Kidney (tissue), 14 donors: ENCODE data around the gene LGALS7B. TPM values are rescaled to one million over a fixed set of nuclear protein-coding genes. Genes with fewer than 3 reads are reported as not detected.
"Not testable (repeated sequence)": the region's sequence is repeated elsewhere in the genome, so short reads cannot be mapped to it uniquely, and the experiment has no call there.

Experiments used
- DNase-seq, 5 donors: peaks; one replicate each; pipeline ENCODE4 v3.0.0-alpha.2; 2013 to 2020
- FAIRE-seq: peaks from 2 replicates; lab custom pipeline; 2012; peaks lifted over from hg19 to GRCh38; lab: Jason Lieb, UNC
- H3K27ac ChIP-seq, 2 donors: one replicate each; pipeline ENCODE4 v1.7.0; 2013; ENCODE audit warnings: low read depth in 2 of 2, low read length in 2 of 2, inconsistent platforms in 1 of 2
- H3K27me3 ChIP-seq: one replicate; pipeline ENCODE4 v1.7.1; 2013; ENCODE audit warnings: low read length, inconsistent platforms; ENCODE audit not compliant: control insufficient read depth, insufficient read depth
- H3K36me3 ChIP-seq, 3 donors: one replicate each; pipeline versions ENCODE4 v1.7.0 to v1.7.1; 2013; ENCODE audit warnings: low read length in 3 of 3, control low read depth in 1 of 3, inconsistent platforms in 1 of 3; ENCODE audit not compliant: insufficient read depth in 3 of 3, control insufficient read depth in 2 of 3
- H3K4me1 ChIP-seq, 3 donors: one replicate each; pipeline versions ENCODE4 v1.7.0 to v1.7.1; 2013; ENCODE audit warnings: low read length in 3 of 3, inconsistent platforms in 1 of 3, low read depth in 1 of 3; ENCODE audit not compliant: control insufficient read depth in 2 of 3, insufficient read depth in 2 of 3
- H3K4me3 ChIP-seq, 3 donors: one replicate each; pipeline versions ENCODE4 v1.7.0 to v1.8.1; 2013; ENCODE audit warnings: low read length in 3 of 3, control low read depth in 1 of 3, inconsistent platforms in 1 of 3
- H3K9ac ChIP-seq, 3 donors: one replicate each; pipeline versions ENCODE4 v1.7.0 to v1.7.1; 2013; ENCODE audit warnings: low read length in 3 of 3, control low read depth in 1 of 3, inconsistent platforms in 1 of 3
- H3K9me3 ChIP-seq, 3 donors: one replicate each; pipeline versions ENCODE4 v1.7.0 to v1.7.1; 2013; ENCODE audit warnings: low read length in 3 of 3, control low read depth in 1 of 3, inconsistent platforms in 1 of 3; ENCODE audit not compliant: control insufficient read depth in 2 of 3, insufficient read depth in 1 of 3
- intact Hi-C: fragments of 100-400 bp; cut with DNase I; formaldehyde crosslinking; loops from one replicate; pipeline ENCODE4 v1.11.1; 2022
- polyA plus RNA-seq: library from polyadenylated mRNA; stranded (reverse); fragments of 350-450 nt; fragmentation: Illumina TruSeq; extraction: RNeasy Lipid Tissue Mini Kit (QIAGEN cat#74804); gene quantifications from one replicate; pipeline ENCODE4 v1.2.3, GENCODE V29; 2014; ENCODE audit warnings: low read depth, low replicate concordance; ENCODE audit not compliant: insufficient read depth
- total RNA-seq: library from RNA; stranded (reverse); fragmentation: NEBNext Ultra II Directional; extraction: Animal tissue kit (Norgen Biotek cat#: 25700); gene quantifications from one replicate; pipeline ENCODE4 v1.2.1, GENCODE V29; 2021
- TF ChIP-seq, protein P1 (sequence below): IDR thresholded peaks from 3 replicates; pipeline ENCODE4 v1.5.1; 2012; ENCODE audit warnings: mild to moderate bottlenecking, moderate library complexity, borderline replicate concordance; ENCODE audit not compliant: insufficient read depth; ENCODE audit errors: extremely low read depth
- donor health status: control.
- donor health status: control.
- donor health status: control.
- donor health status: control.
- donor health status: control.
- donor health status: DM: yes; HTN: yes; CAD: no.
- donor health status: Normal renal cell carcinoma (clear cell type).

The LGALS7B gene
- total and polyA plus RNA-seq, 2 donors from 2014 or later: 3.7 TPM; not detected in 1

DNA sequence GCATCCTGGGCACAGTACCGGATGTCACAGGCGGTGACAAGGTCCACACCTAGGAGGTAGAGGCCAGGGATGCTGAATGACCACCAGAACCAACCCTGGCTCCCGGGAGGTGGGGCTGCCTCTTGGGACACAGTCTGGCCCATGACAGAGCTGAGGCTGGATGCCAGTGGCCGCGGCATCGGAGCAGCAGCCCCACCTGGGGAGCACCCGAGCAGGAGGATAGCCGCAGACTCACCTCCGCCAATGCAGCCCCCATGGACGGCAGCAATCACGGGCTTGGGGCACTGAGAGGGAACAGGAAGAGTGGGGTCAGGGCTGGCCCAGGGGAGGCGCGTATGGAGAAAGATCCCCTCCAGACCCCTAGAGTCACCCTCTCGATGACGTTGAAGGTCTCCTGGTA is 28.1 kb downstream of the LGALS7B start:
- intact Hi-C loops: no loop called here
- no peak overlapping the region for H3K4me3 ChIP-seq
- no peak overlapping the region for H3K27ac ChIP-seq
- DNase-seq (peak in 1 of 5 donors; percentile 61), FAIRE-seq (no peak)
- no peaks in the 10 kb centered on the region for H3K27me3 ChIP-seq
- peaks cover 0 to 17% (median 15%) of the 10 kb centered on the region in 3 donors for H3K36me3 ChIP-seq
- H3K9me3 ChIP-seq: no peaks in the 10 kb centered on the region
- TF ChIP-seq, protein P1, sequence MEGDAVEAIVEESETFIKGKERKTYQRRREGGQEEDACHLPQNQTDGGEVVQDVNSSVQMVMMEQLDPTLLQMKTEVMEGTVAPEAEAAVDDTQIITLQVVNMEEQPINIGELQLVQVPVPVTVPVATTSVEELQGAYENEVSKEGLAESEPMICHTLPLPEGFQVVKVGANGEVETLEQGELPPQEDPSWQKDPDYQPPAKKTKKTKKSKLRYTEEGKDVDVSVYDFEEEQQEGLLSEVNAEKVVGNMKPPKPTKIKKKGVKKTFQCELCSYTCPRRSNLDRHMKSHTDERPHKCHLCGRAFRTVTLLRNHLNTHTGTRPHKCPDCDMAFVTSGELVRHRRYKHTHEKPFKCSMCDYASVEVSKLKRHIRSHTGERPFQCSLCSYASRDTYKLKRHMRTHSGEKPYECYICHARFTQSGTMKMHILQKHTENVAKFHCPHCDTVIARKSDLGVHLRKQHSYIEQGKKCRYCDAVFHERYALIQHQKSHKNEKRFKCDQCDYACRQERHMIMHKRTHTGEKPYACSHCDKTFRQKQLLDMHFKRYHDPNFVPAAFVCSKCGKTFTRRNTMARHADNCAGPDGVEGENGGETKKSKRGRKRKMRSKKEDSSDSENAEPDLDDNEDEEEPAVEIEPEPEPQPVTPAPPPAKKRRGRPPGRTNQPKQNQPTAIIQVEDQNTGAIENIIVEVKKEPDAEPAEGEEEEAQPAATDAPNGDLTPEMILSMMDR: no peak
- no peak overlapping the region for H3K9ac ChIP-seq
- peaks cover 0 to 6% (median 4%) of the 10 kb centered on the region in 3 donors for H3K4me1 ChIP-seq

DNA sequence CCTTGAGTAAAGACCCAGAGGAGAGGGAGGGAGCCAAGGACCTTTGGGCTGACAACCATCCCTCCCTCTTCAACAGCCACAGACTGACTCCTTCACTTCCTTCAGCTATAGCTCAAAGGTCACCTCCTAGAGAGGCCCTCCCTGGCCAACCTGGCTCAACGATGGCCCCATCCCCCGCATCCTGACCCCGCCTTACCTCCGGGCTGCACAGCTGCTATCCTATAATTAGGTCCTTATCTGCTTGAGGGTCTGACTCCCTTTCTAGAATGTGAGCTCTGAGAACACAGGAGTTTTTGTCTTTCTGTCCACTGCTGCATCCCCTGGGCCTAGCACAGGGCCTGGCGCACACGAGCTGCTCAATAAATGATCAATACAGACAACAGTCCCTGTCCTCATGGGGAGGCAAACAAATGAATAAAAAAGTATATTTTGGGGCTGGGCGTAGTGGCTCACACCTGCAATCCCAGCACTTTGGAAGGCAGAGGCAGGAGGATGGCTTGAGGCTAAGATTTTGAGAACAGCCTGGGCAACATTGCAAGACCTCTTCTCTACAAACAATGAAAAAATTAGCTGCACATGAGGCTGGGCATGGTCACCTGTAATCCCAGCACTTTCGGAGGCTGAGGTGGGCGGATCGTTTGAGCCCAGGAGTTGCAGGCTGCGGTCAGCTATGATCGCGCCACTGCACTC is 30.4 kb downstream of the LGALS7B start:
- Histone ChIP-seq H3K36me3 (peaks cover 0 to 20% (median 15%) of the 10 kb centered on the region in 3 donors), H3K9me3 (no peaks in the 10 kb centered on the region), H3K4me1 (peaks cover 0 to 6% (median 4%) of the 10 kb centered on the region in 3 donors), H3K27ac (peak overlapping the region in 1 of 2 donors; percentile 1), H3K4me3 (no peak overlapping the region), H3K27me3 (no peaks in the 10 kb centered on the region), H3K9ac (no peak overlapping the region)
- peak in 4 of 5 donors; percentile 33 to 67 (median 62) for DNase-seq
- TF ChIP-seq, protein P1: no peak
- intact Hi-C loops: no loop called here
- FAIRE-seq: no peak

DNA sequence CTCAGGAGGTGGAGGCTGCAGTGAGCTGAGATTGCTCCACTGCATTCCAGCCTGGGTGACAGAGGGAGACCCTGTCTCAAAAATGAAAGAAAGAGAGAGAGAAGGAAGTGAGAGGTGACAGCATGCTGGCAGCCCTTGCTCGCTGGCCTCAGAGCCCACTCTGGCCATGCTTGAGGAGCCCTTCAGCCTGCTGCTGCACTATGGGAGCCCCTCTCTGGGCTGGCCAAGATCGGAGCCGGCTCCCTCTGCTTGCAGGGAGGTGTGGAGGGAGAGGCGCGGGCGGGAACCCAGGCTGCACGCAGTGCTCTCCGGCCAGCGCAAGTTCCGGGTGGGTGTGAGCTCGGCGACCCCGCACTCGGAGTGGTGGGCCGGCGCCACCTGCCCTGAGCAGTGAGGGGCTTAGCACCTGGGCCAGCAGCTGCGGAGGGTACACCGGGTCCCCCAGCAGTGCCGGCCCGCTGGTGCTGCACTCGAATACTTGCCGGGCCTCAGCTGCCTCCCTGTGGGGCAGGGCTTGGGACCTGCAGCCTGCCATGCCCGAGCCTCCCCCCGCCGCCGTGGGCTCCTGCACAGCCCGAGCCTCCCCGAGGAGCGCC is 32.3 kb downstream of the LGALS7B start:
- peak in 1 of 5 donors; percentile 68 for DNase-seq
- not testable (repeated sequence) for FAIRE-seq, H3K27me3 ChIP-seq, H3K4me1 ChIP-seq, H3K9ac ChIP-seq, H3K27ac ChIP-seq, H3K4me3 ChIP-seq, H3K9me3 ChIP-seq
- H3K36me3 ChIP-seq: peaks cover 0 to 14% (median 9%) of the 10 kb centered on the region in 3 donors
- intact Hi-C loops: loop anchor here (10.0 kb wide), 1 partner anchor 47 kb away; the partner anchor contains the start of gene LGALS7

DNA sequence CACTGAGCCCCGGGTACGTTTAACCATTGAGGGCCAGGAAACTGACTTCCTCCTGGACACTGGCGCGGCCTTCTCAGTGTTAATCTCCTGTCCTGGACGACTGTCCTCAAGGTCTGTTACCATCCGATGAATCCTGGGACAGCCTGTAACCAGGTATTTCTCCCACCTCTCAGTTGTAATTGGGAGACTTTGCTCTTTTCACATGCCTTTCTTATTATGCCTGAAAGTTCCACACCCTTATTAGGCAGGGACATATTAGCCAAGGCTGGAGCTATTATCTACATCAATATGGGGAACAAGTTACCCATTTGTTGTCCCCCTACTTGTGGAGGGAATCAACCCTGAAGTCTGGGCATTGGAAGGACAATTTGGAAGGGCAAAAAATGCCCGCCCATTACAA is 36.9 kb downstream of the LGALS7B start:
- H3K27ac ChIP-seq, H3K9me3 ChIP-seq, DNase-seq, H3K9ac ChIP-seq, H3K27me3 ChIP-seq, FAIRE-seq, H3K4me1 ChIP-seq, H3K4me3 ChIP-seq: not testable (repeated sequence)
- peaks cover 5 to 19% (median 9%) of the 10 kb centered on the region in 3 donors for H3K36me3 ChIP-seq
- intact Hi-C loops: loop anchor here (10.0 kb wide), 1 partner anchor 51 kb away; the partner anchor contains the start of gene LGALS7
